Left renal pelvis (tissue), 4 donors: ENCODE results near the gene ZNF853. TPM values are rescaled to one million over a fixed set of nuclear protein-coding genes. Genes with fewer than 3 reads are reported as not detected.
"Not testable (repeated sequence)": the region's sequence is repeated elsewhere in the genome, so short reads cannot be mapped to it uniquely, and the experiment has no call there.

ENCODE experiments used
- DNase-seq, 4 donors: peaks; one replicate each; pipeline ENCODE4 v3.0.0-alpha.2; 2013; ENCODE audit warnings: low read depth in 4 of 4, low spot score in 3 of 4
- polyA plus RNA-seq, 4 donors: library from polyadenylated mRNA; unstranded; fragments of 120-200 nt; gene quantifications; one replicate each; pipeline ENCODE4 v1.2.1, GENCODE V29; 2013; ENCODE audit not compliant: insufficient read length in 4 of 4

The ZNF853 gene
- polyA plus RNA-seq, 4 donors = 14.8 to 17.8 (median 15.6) TPM

DNA sequence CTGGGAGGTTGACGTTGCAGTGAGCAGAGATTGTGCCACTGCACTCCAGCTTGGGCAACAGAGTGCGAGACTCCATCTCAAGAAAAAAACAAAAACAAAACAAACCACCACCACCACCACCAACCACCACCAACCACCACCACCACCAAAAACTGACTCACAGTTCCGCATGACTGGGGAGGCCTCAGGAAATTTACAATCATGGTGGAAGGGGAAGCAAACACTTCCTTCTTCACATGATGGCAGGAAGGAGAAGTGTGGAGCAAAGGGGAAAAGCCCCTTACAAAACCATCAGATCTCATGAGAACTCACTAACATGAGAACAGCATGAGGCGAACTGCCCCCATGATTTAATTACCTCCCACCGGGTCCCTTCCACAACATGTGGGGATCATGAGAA, 19.6 kb downstream of the ZNF853 start:
- DNase-seq = not testable (repeated sequence)

- DNase-seq = no peak
Measured at GRCh38 chr7:6636741-6637543, 21.5 kb downstream of the ZNF853 start, which contains the start of gene ZNF316. Gene ZNF316, plus strand, starts transcription at chr7:6637318. Its CDS starts 5,092 bp downstream, at chr7:6642410.

DNA sequence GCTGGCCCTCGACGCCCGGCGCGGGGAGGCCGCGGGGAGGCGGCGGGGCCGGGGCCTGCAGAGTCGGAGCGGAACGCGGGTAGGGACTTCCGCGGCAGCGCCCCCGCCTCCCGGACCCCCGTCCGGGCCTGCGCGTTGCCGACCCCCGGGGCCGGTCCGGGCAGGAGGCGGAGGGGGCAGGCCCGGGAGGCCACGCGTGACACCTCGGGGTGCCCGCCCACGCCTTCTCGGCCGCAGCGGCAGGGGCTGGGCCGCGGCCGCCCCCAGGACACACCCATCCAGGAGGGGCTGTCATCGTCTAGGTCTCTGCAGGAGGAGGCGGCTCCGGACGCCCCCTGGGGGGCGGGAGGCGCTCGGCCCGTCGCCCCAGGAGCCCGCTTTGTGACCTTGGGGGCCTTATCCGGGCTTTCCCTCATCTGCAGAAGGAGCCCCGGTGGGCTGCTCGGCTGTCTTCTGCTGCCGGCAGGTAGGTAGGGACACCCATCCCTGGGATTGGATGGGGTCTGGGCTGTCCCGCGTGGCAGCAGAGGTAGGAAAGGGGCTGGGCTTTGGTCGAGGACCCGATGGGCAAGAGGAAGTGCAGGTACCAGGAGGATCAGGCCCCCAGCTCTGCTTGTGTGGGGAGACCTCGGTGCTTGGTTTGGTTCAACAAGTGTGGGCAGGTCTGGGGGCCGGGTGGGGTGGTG, 22.3 kb downstream of the ZNF853 start:
- no peak for DNase-seq

GRCh38 chr7:6639032-6639431, 23.6 kb downstream of the ZNF853 start:
- no peak for DNase-seq

DNA sequence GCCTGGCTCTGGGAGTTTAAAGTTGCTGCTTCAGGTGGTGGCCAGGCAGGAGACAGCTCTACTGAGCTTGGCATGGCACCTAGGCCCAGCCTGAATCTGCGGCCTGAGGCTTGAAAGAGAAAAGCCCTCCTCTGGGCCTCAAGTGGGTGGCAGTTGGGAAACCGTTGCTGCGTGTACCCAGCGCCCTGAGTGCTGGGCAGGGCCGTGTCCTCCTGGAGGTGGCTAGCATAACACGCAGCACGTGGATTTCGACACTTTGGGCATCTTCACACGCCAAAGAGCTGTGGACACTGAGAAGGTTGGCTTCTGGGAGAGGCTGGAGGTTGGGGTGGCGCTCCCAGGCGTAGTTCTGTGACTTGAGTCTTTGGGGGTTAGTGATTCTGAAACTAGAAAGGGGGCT, 24.2 kb downstream of the ZNF853 start:
- no peak for DNase-seq

DNA sequence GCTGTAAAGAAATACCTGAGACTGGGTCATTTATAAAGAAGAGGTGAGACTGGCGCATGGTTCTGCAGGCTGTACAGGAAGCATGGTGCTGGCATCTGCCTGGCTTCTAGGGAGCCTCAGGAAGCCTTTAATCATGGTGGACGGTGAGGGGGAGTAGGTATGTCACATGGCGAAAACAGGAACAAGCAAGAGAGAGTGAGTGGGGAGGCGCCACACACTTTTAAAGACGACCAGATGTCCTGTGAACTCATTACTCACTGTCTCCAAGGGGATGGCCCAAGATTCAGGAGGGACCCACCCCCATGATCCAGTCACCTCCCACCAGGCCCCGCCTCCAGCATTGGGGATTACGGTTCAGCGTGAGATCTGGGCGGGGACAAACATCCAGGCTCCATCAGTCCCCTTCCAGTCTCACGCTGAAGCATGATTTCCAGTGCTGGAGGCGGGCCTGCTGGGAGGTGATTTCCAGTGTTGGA, 24.9 kb downstream of the ZNF853 start:
- no peak for DNase-seq

DNA sequence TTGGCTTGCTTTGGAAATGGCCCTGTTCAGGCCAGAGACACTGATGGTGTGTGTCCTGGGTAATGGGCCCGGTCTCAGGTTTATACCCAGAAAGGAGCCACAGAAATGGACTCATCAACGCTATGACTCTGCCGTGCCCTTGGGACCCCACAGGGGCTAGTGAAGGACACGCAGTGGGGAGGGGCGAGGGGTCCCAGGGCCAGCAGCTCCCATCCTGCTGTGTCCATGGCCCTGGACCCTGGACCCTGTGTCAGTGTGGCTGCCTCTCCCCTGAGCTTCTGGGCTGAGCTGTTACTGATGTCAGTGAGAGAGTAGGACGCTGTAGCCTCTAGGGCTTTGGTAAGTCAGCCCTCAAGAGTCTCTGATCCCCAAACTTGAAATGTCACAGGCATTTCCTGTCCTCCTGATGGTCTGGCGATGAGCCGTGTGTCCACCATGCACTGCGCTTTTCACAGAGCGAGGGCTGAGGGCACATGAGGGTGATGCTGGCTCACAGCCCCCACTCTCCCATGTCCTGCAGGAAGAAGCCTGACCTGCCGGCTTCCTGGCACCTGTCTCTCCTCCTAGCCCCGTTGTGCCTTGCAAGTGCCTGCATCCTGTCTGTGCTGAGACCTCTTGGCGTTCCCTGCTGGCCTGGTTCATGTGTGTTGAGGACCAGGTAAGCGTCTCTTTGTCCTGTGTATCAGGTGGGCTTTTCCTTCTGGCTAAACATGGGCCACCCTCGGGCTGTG, 26.1 kb downstream of the ZNF853 start:
- DNase-seq = no peak

DNA sequence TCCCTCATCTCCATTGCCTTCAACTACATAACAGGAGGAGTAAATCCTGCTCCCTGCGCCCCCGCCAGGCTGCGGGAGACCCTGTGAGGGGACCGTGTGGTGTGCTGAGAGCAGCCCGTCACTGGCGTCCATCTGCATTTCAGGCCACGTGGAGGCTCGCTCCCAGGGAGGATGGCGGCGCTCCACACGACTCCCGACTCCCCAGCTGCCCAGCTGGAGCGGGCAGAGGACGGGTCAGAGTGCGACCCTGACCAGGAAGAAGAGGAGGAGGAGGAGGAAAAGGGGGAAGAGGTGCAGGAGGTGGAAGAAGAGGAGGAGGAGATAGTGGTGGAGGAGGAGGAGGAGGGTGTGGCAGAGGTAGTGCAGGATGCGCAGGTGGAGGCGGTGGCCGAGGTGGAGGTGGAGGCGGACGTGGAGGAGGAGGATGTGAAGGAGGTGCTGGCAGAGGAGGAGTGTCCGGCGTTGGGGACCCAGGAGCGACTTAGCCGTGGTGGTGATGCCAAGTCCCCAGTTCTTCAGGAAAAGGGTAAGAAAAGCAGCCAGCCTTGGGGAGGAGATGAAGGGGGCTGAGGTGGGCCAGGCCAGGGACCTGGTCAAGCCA, 26.9 kb downstream of the ZNF853 start:
- DNase-seq = no peak

DNA sequence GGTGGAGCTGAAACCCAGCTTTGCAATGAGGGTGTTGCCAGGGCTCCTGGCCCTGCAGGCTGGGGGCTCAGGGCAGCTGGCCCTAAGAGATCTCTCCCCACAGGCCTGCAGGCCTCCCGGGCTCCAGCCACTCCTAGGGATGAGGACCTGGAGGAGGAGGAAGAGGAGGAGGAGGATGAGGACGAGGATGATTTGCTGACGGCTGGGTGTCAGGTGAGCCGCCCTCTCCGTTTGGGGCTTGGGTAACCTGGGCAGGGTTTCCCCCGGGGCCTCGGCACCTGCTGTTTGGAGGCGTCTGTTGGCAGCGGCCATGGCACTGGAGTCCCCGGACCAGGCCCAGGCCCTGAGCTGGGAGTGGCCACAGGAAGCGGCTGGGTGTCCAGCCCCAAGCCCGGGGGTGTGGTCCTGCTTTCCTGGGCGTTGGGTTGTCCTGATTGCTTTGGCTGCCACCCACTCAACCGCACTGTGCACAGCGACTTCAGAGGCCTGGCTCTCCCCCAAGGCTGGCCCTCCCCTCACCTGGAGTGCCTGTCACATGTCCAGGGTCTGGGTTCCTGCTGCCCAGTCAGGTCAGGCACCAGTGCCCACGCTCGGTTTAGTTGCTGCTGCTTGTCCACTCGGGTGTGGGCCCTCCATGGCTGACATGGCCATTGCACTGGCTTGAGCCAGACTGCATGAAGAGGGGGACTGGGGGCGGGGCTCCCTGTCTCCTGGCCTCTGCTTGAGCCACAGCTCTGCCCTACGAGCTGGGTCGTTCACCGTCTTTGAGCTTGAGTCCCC, 27.6 kb downstream of the ZNF853 start:
- DNase-seq = no peak

- no peak for DNase-seq
Measured at GRCh38 chr7:6643915-6644625, 28.7 kb downstream of the ZNF853 start.

GRCh38 chr7:6644728-6645127, 29.3 kb downstream of the ZNF853 start:
- no peak for DNase-seq

DNA sequence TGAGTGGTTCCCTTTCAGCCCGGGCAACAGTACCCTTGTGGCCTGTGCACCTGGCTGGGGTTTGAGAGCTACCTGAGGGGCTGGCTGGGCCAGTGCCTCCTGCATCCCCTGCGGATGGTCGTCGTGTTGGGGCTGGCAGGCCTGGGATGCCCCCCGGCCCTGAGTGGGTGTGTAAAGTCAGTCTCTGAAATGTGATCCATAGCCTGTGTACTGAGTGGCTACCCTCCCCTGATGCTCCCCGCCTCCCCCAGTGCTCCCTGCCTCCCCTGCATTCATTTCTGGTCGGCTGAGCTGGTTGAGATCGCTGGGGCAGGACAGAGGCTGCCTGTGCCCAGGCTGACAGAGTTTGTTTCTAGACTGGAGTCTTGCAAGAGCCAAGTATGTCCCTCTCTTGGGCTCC, 31.1 kb downstream of the ZNF853 start:
- DNase-seq = peak in 1 of 4 donors; percentile 12

- DNase-seq = no peak
Measured at GRCh38 chr7:6647080-6647479, 31.7 kb downstream of the ZNF853 start.

GRCh38 chr7:6647541-6647940, 32.1 kb downstream of the ZNF853 start:
- no peak for DNase-seq

- DNase-seq = no peak
Measured at GRCh38 chr7:6648066-6648814, 32.8 kb downstream of the ZNF853 start.

DNA sequence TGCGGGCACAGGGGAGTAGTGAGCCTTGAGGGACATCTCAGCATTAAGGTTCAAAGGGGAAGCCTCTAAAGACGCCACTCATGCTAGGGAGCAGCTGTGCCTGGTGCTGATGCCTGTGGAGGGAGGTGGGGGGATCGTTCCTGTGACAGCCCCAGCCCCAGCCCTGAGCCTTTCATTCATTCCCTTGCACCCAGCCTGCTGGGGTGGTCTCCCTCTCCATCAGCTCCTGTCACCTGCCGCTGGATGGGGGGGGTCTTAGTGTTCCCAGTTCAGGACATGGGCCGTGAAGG, 33.4 kb downstream of the ZNF853 start:
- no peak for DNase-seq

DNA sequence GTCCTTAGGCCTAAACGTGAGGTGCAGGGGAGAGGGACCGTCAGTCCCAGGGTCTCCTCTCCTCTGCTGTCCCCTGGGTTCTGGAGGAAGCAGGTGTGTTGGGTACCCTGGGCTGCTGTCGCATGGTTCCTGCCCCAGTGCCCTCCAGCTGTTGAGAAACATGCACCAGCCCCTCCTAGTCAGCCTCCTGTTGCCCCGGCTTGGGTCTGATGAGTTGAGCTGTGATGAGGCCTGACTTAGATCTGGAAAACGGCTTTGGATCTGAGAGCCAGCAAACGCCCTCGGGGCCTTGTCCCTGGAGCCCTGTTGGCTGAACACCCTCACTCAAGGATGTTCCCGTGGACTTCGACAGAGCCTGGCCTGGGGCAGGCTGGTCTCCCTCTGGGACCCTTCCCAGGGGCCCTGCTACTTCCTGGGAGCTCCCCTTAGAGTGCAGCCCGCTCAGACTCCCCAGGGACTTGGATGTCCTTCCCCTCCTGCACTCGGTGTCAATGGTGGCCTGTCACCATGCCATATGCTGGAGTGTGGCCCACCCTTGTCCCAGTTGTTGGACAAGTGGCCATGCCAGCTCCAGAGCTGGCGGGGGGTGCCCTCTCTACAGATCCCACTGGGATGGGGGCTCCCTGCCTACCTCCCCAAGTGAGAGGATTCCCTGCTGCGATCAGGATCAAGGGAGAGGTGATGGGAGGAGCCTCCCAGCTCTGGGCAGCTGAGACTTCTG, 34.0 kb downstream of the ZNF853 start:
- no peak for DNase-seq

DNA sequence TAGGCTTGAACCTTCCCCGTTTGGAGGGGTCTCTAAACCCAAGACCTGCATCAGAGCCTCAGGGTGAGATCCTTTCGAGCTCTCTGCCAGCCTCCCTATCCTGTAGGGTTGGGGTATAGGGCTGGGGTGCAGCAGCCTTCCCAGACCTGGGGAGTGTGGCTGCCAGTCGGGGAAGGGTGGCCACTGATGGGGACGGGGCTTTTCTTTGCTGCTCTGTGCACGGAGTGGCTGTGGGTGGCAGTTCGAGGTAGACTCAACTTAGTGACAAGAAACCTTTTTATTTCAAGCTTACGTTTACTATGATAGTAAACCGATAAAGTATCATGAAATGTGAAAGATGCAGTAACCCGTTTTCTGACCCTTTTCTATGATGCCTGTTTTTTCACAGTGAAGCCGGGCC, 34.7 kb downstream of the ZNF853 start:
- DNase-seq = no peak
